GM06990 (cell line): ENCODE data around the gene THSD4.

Experiments
- DNase-seq: peaks from one replicate; pipeline ENCODE4 v3.0.0-alpha.2; 2011; ENCODE audit not compliant: insufficient read length; ENCODE audit errors: extremely low read depth
- H3K27me3 ChIP-seq: replicated peaks from 2 replicates; pipeline ENCODE4 v1.6.0; 2011; ENCODE audit warnings: low read length; ENCODE audit not compliant: control insufficient read depth, insufficient read depth
- H3K36me3 ChIP-seq: 2 replicates; pipeline ENCODE4 v1.5.1; 2011; ENCODE audit warnings: low read length; ENCODE audit not compliant: control insufficient read depth, insufficient read depth
- H3K4me3 ChIP-seq: replicated peaks from 2 replicates; pipeline ENCODE4 v1.5.1; 2011; ENCODE audit warnings: low read depth, mild to moderate bottlenecking, control low read depth, low read length
- TF ChIP-seq, protein P1 (sequence below): IDR thresholded peaks from 2 replicates; pipeline ENCODE4 v1.5.1; 2011; ENCODE audit warnings: low read length, control low read depth, mild to moderate bottlenecking, inconsistent platforms; ENCODE audit not compliant: insufficient read depth, poor library complexity, severe bottlenecking

THSD4 gene

GRCh38 chr15:71084264-71084663 is 31.0 kb upstream of the THSD4 start:
- Histone ChIP-seq H3K4me3 (no peak overlapping the region), H3K27me3 (no peaks in the 10 kb centered on the region), H3K36me3 (no peaks in the 10 kb centered on the region)
- TF ChIP-seq, protein P1, sequence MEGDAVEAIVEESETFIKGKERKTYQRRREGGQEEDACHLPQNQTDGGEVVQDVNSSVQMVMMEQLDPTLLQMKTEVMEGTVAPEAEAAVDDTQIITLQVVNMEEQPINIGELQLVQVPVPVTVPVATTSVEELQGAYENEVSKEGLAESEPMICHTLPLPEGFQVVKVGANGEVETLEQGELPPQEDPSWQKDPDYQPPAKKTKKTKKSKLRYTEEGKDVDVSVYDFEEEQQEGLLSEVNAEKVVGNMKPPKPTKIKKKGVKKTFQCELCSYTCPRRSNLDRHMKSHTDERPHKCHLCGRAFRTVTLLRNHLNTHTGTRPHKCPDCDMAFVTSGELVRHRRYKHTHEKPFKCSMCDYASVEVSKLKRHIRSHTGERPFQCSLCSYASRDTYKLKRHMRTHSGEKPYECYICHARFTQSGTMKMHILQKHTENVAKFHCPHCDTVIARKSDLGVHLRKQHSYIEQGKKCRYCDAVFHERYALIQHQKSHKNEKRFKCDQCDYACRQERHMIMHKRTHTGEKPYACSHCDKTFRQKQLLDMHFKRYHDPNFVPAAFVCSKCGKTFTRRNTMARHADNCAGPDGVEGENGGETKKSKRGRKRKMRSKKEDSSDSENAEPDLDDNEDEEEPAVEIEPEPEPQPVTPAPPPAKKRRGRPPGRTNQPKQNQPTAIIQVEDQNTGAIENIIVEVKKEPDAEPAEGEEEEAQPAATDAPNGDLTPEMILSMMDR = no peak
- DNase-seq = no peak

- no peak for DNase-seq
- TF ChIP-seq, protein P1 = no peak
- H3K36me3 ChIP-seq = no peaks in the 10 kb centered on the region
- H3K27me3 ChIP-seq = no peaks in the 10 kb centered on the region
- no peak overlapping the region for H3K4me3 ChIP-seq
Measured at GRCh38 chr15:71085809-71086208, 29.5 kb upstream of the THSD4 start.

DNA sequence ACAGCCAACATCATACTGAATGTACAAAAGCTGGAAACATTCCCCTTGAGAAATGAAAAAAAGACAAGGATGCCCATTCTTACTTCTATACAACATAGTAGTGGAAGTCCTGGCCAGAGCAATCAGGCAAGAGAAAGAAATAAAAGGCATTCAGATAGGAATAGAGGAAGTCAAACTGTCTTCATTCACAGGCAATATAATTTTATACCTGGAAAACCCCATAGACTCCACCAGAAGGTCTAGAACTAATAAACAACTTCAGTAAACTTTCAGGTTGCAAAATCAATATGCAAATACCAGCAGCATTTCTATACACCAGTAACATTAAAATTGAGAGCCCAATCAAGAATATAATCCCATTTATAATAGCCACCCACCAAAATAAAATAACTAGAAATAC is 27.1 kb upstream of the THSD4 start:
- Histone ChIP-seq H3K36me3 (no peaks in the 10 kb centered on the region), H3K27me3 (no peaks in the 10 kb centered on the region), H3K4me3 (no peak overlapping the region)
- TF ChIP-seq, protein P1 = no peak
- no peak for DNase-seq

GRCh38 chr15:71088683-71089082 is 26.6 kb upstream of the THSD4 start:
- TF ChIP-seq, protein P1 = no peak
- no peaks in the 10 kb centered on the region for H3K36me3 ChIP-seq
- no peak overlapping the region for H3K4me3 ChIP-seq
- no peak for DNase-seq
- H3K27me3 ChIP-seq = no peaks in the 10 kb centered on the region

DNA sequence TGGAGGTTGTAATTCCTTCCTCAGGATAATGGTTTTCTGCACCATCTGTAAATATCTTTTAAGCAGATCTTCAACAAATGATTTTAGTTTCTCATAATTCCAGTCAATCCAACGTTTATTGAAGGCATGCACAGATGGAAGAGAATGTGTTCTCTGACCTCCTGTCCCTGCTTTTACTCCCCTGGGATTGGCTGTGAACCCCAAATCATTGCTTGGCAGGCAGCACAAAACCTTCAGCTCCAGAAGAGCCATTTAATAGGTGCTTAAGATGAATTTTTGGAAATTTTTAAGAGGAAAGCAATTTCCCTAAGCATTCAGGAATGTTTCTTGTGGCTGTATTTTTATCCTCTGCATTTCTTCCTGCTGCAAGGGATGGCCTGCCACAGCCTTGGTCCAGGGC is 25.5 kb upstream of the THSD4 start:
- no peak for DNase-seq
- H3K4me3 ChIP-seq = no peak overlapping the region
- no peaks in the 10 kb centered on the region for H3K36me3 ChIP-seq
- TF ChIP-seq, protein P1 = no peak
- H3K27me3 ChIP-seq = no peaks in the 10 kb centered on the region

GRCh38 chr15:71091601-71092000 is 23.7 kb upstream of the THSD4 start:
- Histone ChIP-seq H3K4me3 (no peak overlapping the region), H3K27me3 (no peaks in the 10 kb centered on the region), H3K36me3 (no peaks in the 10 kb centered on the region)
- TF ChIP-seq, protein P1 = no peak
- no peak for DNase-seq
